ENCODE results near the gene MED26.

- no peak for TF ChIP-seq CTCF (IDR thresholded peaks at IDR 0.05)
- no peak for TF ChIP-seq POLR2AphosphoS5 (IDR thresholded peaks at IDR 0.05; ENCODE audit: low read depth, low read length)
- TF ChIP-seq REST (IDR thresholded peaks at IDR 0.05; ENCODE audit: insufficient read depth in 1 of 2, low read depth in 2 of 2, low read length in 1 of 2) = no peak
These were observed 86.4 kb downstream of the MED26 start for GRCh38 chr19:16541526-16542044.

All from Panc1 (cell line).